Stimulated activated CD8-positive, alpha-beta memory T cell treated with anti-CD3 and anti-CD28 coated beads, Interleukin-15, amount 100 ng/mL, for 4 hours (primary cell): Measurements from ENCODE around the gene TRIM69.
"Not testable (repeated sequence)": the region's sequence is repeated elsewhere in the genome, so short reads cannot be mapped to it uniquely, and the experiment has no call there.

ENCODE experiments used
- DNase-seq, 2 donors: peaks; one replicate each; pipeline ENCODE4 v3.0.0-alpha.2; 2020; ENCODE audit warnings: low read depth in 2 of 2

The TRIM69 gene

GRCh38 chr15:44736181-44736765 lies at the start of gene TRIM69:
TRIM69 (plus strand) TSS chr15:44736528; CDS start chr15:44736705, 177 bp downstream.
- DNase-seq, result no peak

- not testable (repeated sequence) for DNase-seq
These were observed 47.0 kb upstream of the TRIM69 start for GRCh38 chr15:44689318-44689717.

GRCh38 chr15:44690245-44690644 lies 46.1 kb upstream of the TRIM69 start:
- DNase-seq, result not testable (repeated sequence)

- no peak for DNase-seq
These were observed 43.7 kb upstream of the TRIM69 start for GRCh38 chr15:44692659-44693058.

- DNase-seq, result no peak
These were observed 41.9 kb upstream of the TRIM69 start for GRCh38 chr15:44694416-44694815.

GRCh38 chr15:44695294-44695693 lies 41.0 kb upstream of the TRIM69 start:
- DNase-seq, result no peak

- no peak for DNase-seq
These were observed 39.3 kb upstream of the TRIM69 start for GRCh38 chr15:44697014-44697413.

GRCh38 chr15:44698641-44699040 lies 37.7 kb upstream of the TRIM69 start:
- DNase-seq, result no peak

GRCh38 chr15:44700676-44701075 lies 35.7 kb upstream of the TRIM69 start:
- DNase-seq, result not testable (repeated sequence)

GRCh38 chr15:44705986-44706385 lies 30.3 kb upstream of the TRIM69 start:
- no peak for DNase-seq

GRCh38 chr15:44706401-44706800 lies 29.9 kb upstream of the TRIM69 start:
- no peak for DNase-seq

GRCh38 chr15:44706946-44707636 lies 29.2 kb upstream of the TRIM69 start:
- DNase-seq, result no peak

GRCh38 chr15:44710236-44711095 lies 25.9 kb upstream of the TRIM69 start:
- no peak for DNase-seq

- peak; percentile 91 to 92 for DNase-seq
These were observed 25.1 kb upstream of the TRIM69 start, which contains the start of the genes B2M and PATL2 for GRCh38 chr15:44711096-44711742. B2M (plus strand) TSS chr15:44711517; CDS start chr15:44711547, 30 bp downstream. PATL2 (minus strand) TSS chr15:44711323; CDS start chr15:44676490, 34,833 bp downstream.

GRCh38 chr15:44711743-44712345 lies 24.5 kb upstream of the TRIM69 start:
- DNase-seq, result peak; percentile 44 to 45

- peak in 1 of 2 donors; percentile 54 for DNase-seq
These were observed 23.9 kb upstream of the TRIM69 start for GRCh38 chr15:44712346-44713005.

GRCh38 chr15:44713006-44713966 lies 23.0 kb upstream of the TRIM69 start:
- no peak for DNase-seq

- no peak for DNase-seq
These were observed 21.1 kb upstream of the TRIM69 start for GRCh38 chr15:44715142-44715796.

- DNase-seq, result no peak
These were observed 20.5 kb upstream of the TRIM69 start for GRCh38 chr15:44715797-44716334.
